Activated CD8-positive, alpha-beta memory T cell treated with anti-CD3 and anti-CD28 coated beads, Interleukin-2, amount 10 ng/mL, durations not matched to agents 7 days and 5 days (primary cell): ENCODE measurements around the gene KIFAP3. TPM values are rescaled to one million over a fixed set of nuclear protein-coding genes. Genes with fewer than 3 reads are reported as not detected.

Experiments
- ATAC-seq: fragments of 150-1000 bp; cut with Tn5 transposase; one replicate; pipeline ENCODE4 v1.10.0; 2021; ENCODE audit warnings: moderate library complexity
- CTCF ChIA-PET: fragments of 350-600 bp; sonication (Branson Sonifier 250); formaldehyde crosslinking; loops from one replicate; lab custom pipeline; 2021; ENCODE audit warnings: antibody characterized with exemption; lab: Charles Lee
- DNase-seq: peaks from one replicate; pipeline ENCODE4 v3.0.0-alpha.2; 2020
- H3K27ac Mint-ChIP-seq: one replicate; pipeline ENCODE4 v1.8.0; 2021; ENCODE audit warnings: mild to moderate bottlenecking, mixed read lengths
- H3K27me3 Mint-ChIP-seq: one replicate; pipeline ENCODE4 v1.8.0; 2021; ENCODE audit warnings: mixed read lengths
- H3K36me3 Mint-ChIP-seq: one replicate; pipeline ENCODE4 v1.8.0; 2021; ENCODE audit warnings: mild to moderate bottlenecking, mixed read lengths
- H3K4me1 Mint-ChIP-seq: one replicate; pipeline ENCODE4 v1.8.0; 2021; ENCODE audit warnings: mixed read lengths
- H3K4me3 Mint-ChIP-seq: one replicate; pipeline ENCODE4 v1.8.0; 2021; ENCODE audit warnings: mild to moderate bottlenecking, moderate library complexity, mixed read lengths
- H3K9me3 Mint-ChIP-seq: one replicate; pipeline ENCODE4 v1.8.0; 2022; ENCODE audit warnings: low read depth, mixed read lengths
- total RNA-seq, 2 experiments: library from RNA; stranded (reverse); gene quantifications; one replicate each; pipeline ENCODE4 v1.2.3, GENCODE V29; 2021

KIFAP3 gene
- total RNA-seq, 2 experiments from 2014 or later = 25.1 to 30.1 TPM

DNA sequence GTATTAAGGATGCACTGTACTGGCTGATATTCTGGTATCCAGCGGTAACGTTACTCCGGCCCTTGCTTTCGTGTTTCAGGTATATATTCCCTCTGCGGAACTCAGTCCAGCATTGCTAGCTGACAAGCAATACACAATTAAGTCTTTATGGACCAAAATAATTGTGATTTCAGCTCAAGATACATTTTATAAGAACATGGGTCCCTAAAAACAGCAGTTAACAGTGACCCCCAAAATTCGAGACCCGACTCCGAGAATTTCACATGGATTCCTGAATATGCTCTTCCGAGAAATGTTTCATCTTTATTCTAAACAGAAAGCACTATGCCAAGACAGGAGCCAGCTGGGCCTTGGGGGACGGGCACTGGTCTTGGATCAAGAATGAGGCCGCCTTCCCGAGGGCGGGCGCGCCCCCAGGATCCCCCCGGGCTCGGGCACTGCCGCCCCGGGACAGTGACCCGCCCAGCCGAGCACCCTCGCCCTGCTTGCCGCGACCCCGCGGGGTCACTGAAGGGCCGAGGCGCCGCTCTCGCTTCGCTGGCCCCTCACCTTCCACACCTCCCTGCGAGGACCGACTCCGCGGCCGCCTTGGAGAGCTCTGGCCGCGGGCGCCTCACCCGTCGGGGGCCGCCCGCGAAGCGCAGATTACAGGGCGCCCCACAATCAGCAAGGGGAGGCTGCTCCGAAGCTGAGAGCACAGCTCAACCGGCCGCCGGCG, 181.4 kb downstream of the KIFAP3 start:
- H3K27me3 Mint-ChIP-seq = peaks cover 2% of the 10 kb centered on the region
- peaks cover 52% of the 10 kb centered on the region for H3K4me1 Mint-ChIP-seq
- H3K27ac Mint-ChIP-seq = peak overlapping the region; percentile 96
- peaks cover 18% of the 10 kb centered on the region for H3K36me3 Mint-ChIP-seq
- peak overlapping the region; percentile 79 for H3K4me3 Mint-ChIP-seq
- no peak for ATAC-seq
- no peak for DNase-seq
- CTCF ChIA-PET = interaction anchor here (0.9 to 2.8 kb wide), 7 partner anchors 16 to 181 kb away, joined by 3 to 13 read pairs (median 4); partner anchors contain the start of genes KIFAP3 and METTL18
- no peaks in the 10 kb centered on the region for H3K9me3 Mint-ChIP-seq

DNA sequence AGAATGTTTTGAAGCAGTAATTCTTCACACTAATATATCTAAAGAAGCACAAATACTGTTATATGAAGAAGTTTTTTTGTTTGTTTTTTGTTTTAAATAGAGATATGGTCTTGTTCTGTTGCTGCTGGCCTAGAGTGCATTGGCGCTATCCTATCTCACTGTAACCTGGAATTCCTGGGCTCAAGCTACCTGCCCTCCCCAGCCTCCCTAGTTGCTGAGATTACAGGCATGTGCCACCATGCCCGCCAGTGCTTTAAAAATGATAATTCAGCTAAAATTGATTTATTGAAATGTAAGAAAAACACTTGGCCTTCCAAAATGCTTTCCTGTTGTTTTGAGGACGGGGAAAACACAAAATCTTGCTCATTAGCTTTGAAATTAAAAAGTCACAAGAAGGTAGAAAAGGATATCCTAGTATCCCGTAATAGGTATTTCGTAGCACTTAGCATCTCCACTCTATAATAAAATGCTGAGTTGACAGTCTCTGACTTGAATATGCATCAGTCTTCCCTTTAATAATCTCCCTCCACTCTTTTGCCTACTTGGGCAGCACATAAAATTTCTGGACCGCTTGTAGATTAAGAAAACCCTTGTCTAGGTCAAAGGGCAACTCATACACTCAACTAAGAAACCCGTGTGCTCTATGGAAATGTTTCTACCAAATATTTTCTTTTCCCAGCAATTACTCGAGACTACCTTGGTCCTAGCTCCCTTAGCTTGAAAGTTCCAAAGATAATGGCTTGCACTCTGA, 182.1 kb downstream of the KIFAP3 start:
- Mint-ChIP-seq H3K27me3 (no peaks in the 10 kb centered on the region), H3K36me3 (peaks cover 23% of the 10 kb centered on the region), H3K4me1 (peaks cover 52% of the 10 kb centered on the region), H3K4me3 (peak overlapping the region; percentile 79), H3K9me3 (no peaks in the 10 kb centered on the region), H3K27ac (peak overlapping the region; percentile 96)
- CTCF ChIA-PET = interaction anchor here (1.2 to 2.8 kb wide), 6 partner anchors 16 to 182 kb away, joined by 3 to 13 read pairs (median 4); partner anchors contain the start of gene KIFAP3
- ATAC-seq (no peak), DNase-seq (no peak)

- DNase-seq (no peak), ATAC-seq (no peak)
- Mint-ChIP-seq H3K4me3 (peak overlapping the region; percentile 79), H3K9me3 (no peaks in the 10 kb centered on the region), H3K27ac (peak overlapping the region; percentile 96), H3K4me1 (peaks cover 55% of the 10 kb centered on the region), H3K36me3 (peaks cover 29% of the 10 kb centered on the region), H3K27me3 (no peaks in the 10 kb centered on the region)
- CTCF ChIA-PET = interaction anchor here (0.7 to 2.3 kb wide), 4 partner anchors 17 to 96 kb away, joined by 3 to 7 read pairs (median 4); partner anchors contain the start of gene METTL18
Measured at GRCh38 chr1:169891539-169891885, 183.0 kb downstream of the KIFAP3 start.

DNA sequence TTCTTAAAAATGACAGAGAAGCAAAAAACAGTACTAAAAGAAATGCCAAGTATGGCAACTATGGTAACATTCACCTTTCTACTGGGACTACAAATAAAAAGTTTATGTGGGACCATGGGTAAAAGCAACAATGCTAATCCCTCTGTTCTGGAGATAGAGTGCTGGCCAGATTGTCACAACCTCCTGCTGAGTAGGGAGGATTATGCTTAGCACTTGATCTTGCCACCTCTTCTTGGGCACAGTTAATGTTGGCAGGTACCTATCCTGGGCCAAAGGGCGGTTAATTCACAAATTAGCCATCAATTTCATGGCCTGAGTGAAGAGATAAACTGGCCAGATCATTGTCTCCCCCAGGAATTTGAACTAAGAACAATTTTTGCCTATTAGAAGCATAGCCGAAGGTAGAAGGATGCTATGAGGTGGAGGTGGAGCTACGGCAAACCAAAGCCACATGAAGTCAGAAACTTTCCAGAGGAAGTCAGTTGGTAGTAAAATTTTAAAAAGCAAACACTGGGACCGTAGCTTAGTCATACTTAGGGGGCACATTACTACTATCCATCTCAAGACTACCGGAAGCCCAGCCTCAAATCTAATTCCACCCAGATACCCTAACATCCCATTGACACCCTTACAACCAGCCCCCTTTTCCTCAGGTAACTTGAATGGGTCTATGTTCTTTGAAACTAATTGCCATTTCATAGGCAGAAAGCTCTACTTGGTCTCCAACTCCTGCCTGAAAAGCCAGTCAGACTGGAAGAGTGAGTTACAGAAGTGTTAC, 183.5 kb downstream of the KIFAP3 start:
- Mint-ChIP-seq H3K4me1 (peaks cover 53% of the 10 kb centered on the region), H3K36me3 (peaks cover 34% of the 10 kb centered on the region), H3K9me3 (no peaks in the 10 kb centered on the region), H3K4me3 (peak overlapping the region; percentile 79), H3K27me3 (no peaks in the 10 kb centered on the region), H3K27ac (peak overlapping the region; percentile 96)
- CTCF ChIA-PET = interaction anchor here (0.7 to 2.3 kb wide), 4 partner anchors 18 to 96 kb away, joined by 3 to 7 read pairs (median 4); partner anchors contain the start of gene METTL18
- peak; percentile 75 for DNase-seq
- peak; percentile 33 for ATAC-seq

- Mint-ChIP-seq H3K27ac (no peak overlapping the region), H3K36me3 (peaks cover 41% of the 10 kb centered on the region), H3K4me1 (peaks cover 49% of the 10 kb centered on the region), H3K4me3 (no peak overlapping the region), H3K27me3 (no peaks in the 10 kb centered on the region), H3K9me3 (no peaks in the 10 kb centered on the region)
- CTCF ChIA-PET = interaction anchor here (1.5 to 1.6 kb wide), 2 partner anchors 24 to 36 kb away, joined by 4 read pairs; no protein-coding TSS in a partner anchor
- ATAC-seq (no peak), DNase-seq (no peak)
Measured at GRCh38 chr1:169889871-169890270, 184.6 kb downstream of the KIFAP3 start.

GRCh38 chr1:169886931-169887330, 187.6 kb downstream of the KIFAP3 start:
- H3K27me3 Mint-ChIP-seq = no peaks in the 10 kb centered on the region
- no peak overlapping the region for H3K4me3 Mint-ChIP-seq
- no peak for ATAC-seq
- H3K9me3 Mint-ChIP-seq = no peaks in the 10 kb centered on the region
- H3K27ac Mint-ChIP-seq = no peak overlapping the region
- H3K36me3 Mint-ChIP-seq = peaks cover 47% of the 10 kb centered on the region
- DNase-seq = no peak
- CTCF ChIA-PET = interaction anchor here (0.7 kb wide), 1 partner anchor 175 kb away, joined by 3 read pairs; no protein-coding TSS in a partner anchor
- H3K4me1 Mint-ChIP-seq = peaks cover 33% of the 10 kb centered on the region

GRCh38 chr1:169886422-169886821, 188.1 kb downstream of the KIFAP3 start:
- Mint-ChIP-seq H3K36me3 (peaks cover 51% of the 10 kb centered on the region), H3K9me3 (no peaks in the 10 kb centered on the region), H3K4me3 (no peak overlapping the region), H3K27me3 (no peaks in the 10 kb centered on the region), H3K4me1 (peaks cover 29% of the 10 kb centered on the region), H3K27ac (no peak overlapping the region)
- ATAC-seq = no peak
- CTCF ChIA-PET = interaction anchor here (0.7 kb wide), 1 partner anchor 174 kb away, joined by 3 read pairs; no protein-coding TSS in a partner anchor
- DNase-seq = no peak

GRCh38 chr1:169885207-169885606, 189.3 kb downstream of the KIFAP3 start:
- ATAC-seq = no peak
- DNase-seq = no peak
- Mint-ChIP-seq H3K27me3 (no peaks in the 10 kb centered on the region), H3K36me3 (peaks cover 51% of the 10 kb centered on the region), H3K27ac (no peak overlapping the region), H3K4me3 (no peak overlapping the region), H3K4me1 (peaks cover 18% of the 10 kb centered on the region), H3K9me3 (no peaks in the 10 kb centered on the region)
- CTCF ChIA-PET = no interaction called here

GRCh38 chr1:169884634-169885033, 189.9 kb downstream of the KIFAP3 start:
- Mint-ChIP-seq H3K9me3 (no peaks in the 10 kb centered on the region), H3K27me3 (no peaks in the 10 kb centered on the region), H3K27ac (no peak overlapping the region), H3K4me3 (no peak overlapping the region), H3K4me1 (peaks cover 13% of the 10 kb centered on the region), H3K36me3 (peaks cover 48% of the 10 kb centered on the region)
- ATAC-seq (no peak), DNase-seq (no peak)
- CTCF ChIA-PET = no interaction called here

GRCh38 chr1:169882039-169882511, 192.4 kb downstream of the KIFAP3 start:
- Mint-ChIP-seq H3K36me3 (peaks cover 47% of the 10 kb centered on the region), H3K27ac (no peak overlapping the region), H3K4me1 (peaks cover 6% of the 10 kb centered on the region), H3K9me3 (no peaks in the 10 kb centered on the region), H3K27me3 (no peaks in the 10 kb centered on the region), H3K4me3 (no peak overlapping the region)
- ATAC-seq (no peak), DNase-seq (no peak)
- CTCF ChIA-PET = no interaction called here

GRCh38 chr1:169879034-169879840, 195.3 kb downstream of the KIFAP3 start:
- no peak overlapping the region for H3K27ac Mint-ChIP-seq
- no peaks in the 10 kb centered on the region for H3K27me3 Mint-ChIP-seq
- DNase-seq = no peak
- peaks cover 45% of the 10 kb centered on the region for H3K36me3 Mint-ChIP-seq
- CTCF ChIA-PET = no interaction called here
- no peak overlapping the region for H3K4me3 Mint-ChIP-seq
- ATAC-seq = no peak
- peaks cover 1% of the 10 kb centered on the region for H3K4me1 Mint-ChIP-seq
- H3K9me3 Mint-ChIP-seq = no peaks in the 10 kb centered on the region

DNA sequence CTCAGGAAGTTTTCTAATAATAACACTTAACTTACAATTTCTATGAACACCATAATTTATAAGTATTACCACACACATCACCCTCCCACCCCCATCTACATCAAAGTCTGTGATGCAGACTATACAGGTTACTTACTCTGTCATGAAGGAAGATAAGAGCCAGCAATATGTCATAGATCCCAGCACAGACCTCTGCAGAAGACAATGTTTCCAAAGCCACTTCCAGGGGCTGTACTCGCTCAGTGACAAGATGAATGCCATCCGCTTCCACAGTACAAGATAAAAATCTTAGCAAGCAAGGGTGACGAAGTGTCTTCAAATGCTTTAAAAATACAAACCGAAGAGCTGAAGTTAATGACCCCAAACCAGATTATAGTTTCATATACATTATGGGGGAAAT, 196.0 kb downstream of the KIFAP3 start:
- H3K27me3 Mint-ChIP-seq = no peaks in the 10 kb centered on the region
- H3K4me3 Mint-ChIP-seq = no peak overlapping the region
- no peaks in the 10 kb centered on the region for H3K9me3 Mint-ChIP-seq
- CTCF ChIA-PET = no interaction called here
- peaks cover 52% of the 10 kb centered on the region for H3K36me3 Mint-ChIP-seq
- no peak for DNase-seq
- H3K4me1 Mint-ChIP-seq = peaks cover 4% of the 10 kb centered on the region
- H3K27ac Mint-ChIP-seq = no peak overlapping the region
- ATAC-seq = no peak
